IPS DF 6.9 (cell line): Measurements from ENCODE around the gene SLC2A11.

Experiments
- DNase-seq: peaks from one replicate; pipeline ENCODE4 v3.0.0-alpha.2; 2013; ENCODE audit warnings: low read depth, low spot score
- H3K27ac ChIP-seq: one replicate; pipeline ENCODE4 v1.5.1; 2013; ENCODE audit warnings: low read length, control low read depth
- H3K27me3 ChIP-seq: 2 replicates; pipeline ENCODE4 v1.6.1; 2013; ENCODE audit warnings: mild to moderate bottlenecking, low read length; ENCODE audit not compliant: control insufficient read depth, insufficient read depth
- H3K36me3 ChIP-seq: 2 replicates; pipeline ENCODE4 v1.6.1; 2013; ENCODE audit warnings: low read length; ENCODE audit not compliant: control insufficient read depth, insufficient read depth
- H3K4me1 ChIP-seq: 2 replicates; pipeline ENCODE4 v1.6.1; 2013; ENCODE audit warnings: low read length; ENCODE audit not compliant: control insufficient read depth, insufficient read depth
- H3K4me3 ChIP-seq: 2 replicates; pipeline ENCODE4 v1.5.1; 2013; ENCODE audit warnings: mild to moderate bottlenecking, low read length
- H3K9me3 ChIP-seq: 2 replicates; pipeline ENCODE4 v1.6.1; 2013; ENCODE audit warnings: low read length, inconsistent platforms; ENCODE audit not compliant: control insufficient read depth, insufficient read depth
- WGBS: extraction: QIAGEN DNeasy Blood & Tissue Kit; methylation state at CpG from one replicate; pipeline ENCODE4 v1.1.7; 2013; ENCODE audit warnings: mixed read lengths, missing lambda C conversion rate; ENCODE audit not compliant: insufficient read length, insufficient coverage; 5-methylcytosine and 5-hydroxymethylcytosine counted together

SLC2A11 gene

GRCh38 chr22:23857606-23858483 lies at the start of gene SLC2A11:
Gene SLC2A11 (plus strand): TSS chr22:23857875. CDS start chr22:23858000, 125 bp downstream.
- H3K27me3 ChIP-seq: no peaks in the 10 kb centered on the region
- H3K4me1 ChIP-seq: peaks cover 2% of the 10 kb centered on the region; the same call in 1 of the 2 replicates
- no peaks in the 10 kb centered on the region for H3K36me3 ChIP-seq
- H3K9me3 ChIP-seq: no peaks in the 10 kb centered on the region
- no peak within 1 kb of the TSS for H3K27ac ChIP-seq
- peak within 1 kb of the TSS; percentile 50; the same call in 1 of the 2 replicates for H3K4me3 ChIP-seq
- no CpG with 5 or more reads among the region's 60 CpGs for WGBS
- peak; percentile 97 for DNase-seq

DNA sequence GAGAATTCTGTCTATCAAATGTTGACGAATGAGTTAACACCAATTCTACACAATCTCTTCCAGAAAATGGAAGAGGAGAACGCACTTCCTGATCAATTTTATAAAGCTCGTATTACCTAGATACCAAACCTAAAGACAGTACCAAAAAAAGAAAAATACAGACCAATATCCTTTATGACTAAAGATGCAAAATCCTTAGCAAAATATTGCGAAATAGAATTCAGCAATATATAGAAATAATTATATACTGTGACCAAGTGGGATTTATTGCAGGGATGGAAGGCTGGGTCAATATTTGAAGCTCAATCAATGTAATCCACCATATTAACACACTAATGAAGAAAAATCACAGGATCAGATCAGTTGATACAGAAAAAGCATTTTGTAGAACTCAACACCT lies 45.3 kb upstream of the SLC2A11 start:
- H3K4me1 ChIP-seq: no peaks in the 10 kb centered on the region
- no peak overlapping the region for H3K4me3 ChIP-seq
- no peak overlapping the region for H3K27ac ChIP-seq
- no peaks in the 10 kb centered on the region for H3K27me3 ChIP-seq
- H3K9me3 ChIP-seq: no peaks in the 10 kb centered on the region
- no peak for DNase-seq
- no CpG with 5 or more reads among the region's 4 CpGs for WGBS
- peaks cover 13% of the 10 kb centered on the region for H3K36me3 ChIP-seq

DNA sequence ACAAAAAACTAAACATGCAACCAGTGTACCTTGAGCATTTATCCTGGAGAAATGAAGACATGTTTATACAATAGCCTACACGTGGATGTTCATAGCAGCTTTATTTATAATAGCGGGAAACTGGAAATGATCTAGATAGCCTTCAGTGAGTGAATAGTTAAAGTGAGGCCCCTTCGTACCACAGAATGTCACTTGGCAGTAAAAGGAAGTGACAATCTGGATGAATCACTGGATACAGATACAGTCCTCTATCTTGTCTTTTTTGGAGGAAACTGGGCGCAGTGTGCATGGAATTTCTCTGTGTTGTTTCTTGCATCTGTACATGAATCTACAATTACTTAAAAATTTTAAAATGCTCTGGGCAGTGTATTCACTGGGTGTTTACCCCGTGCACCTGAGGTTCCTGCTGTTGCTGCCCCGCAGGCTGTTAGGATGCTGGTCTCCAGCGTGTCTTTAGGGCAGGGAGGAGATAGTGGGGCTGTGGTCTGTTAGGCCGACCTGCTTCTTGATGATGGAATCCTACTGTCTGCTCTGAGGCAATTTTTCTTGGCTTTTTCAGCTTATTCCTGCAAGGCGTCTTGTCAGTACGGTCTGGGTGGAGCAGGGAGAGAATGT lies 42.0 kb upstream of the SLC2A11 start:
- Histone ChIP-seq H3K4me3 (no peak overlapping the region), H3K9me3 (no peaks in the 10 kb centered on the region), H3K27ac (no peak overlapping the region), H3K36me3 (peaks cover 21% of the 10 kb centered on the region), H3K27me3 (no peaks in the 10 kb centered on the region), H3K4me1 (no peaks in the 10 kb centered on the region)
- DNase-seq: no peak
- no CpG with 5 or more reads among the region's 10 CpGs for WGBS

GRCh38 chr22:23816156-23816976 lies 41.3 kb upstream of the SLC2A11 start:
- no CpG with 5 or more reads among the region's 18 CpGs for WGBS
- H3K4me3 ChIP-seq: no peak overlapping the region
- peaks cover 21% of the 10 kb centered on the region for H3K36me3 ChIP-seq
- H3K9me3 ChIP-seq: no peaks in the 10 kb centered on the region
- H3K4me1 ChIP-seq: no peaks in the 10 kb centered on the region
- H3K27me3 ChIP-seq: no peaks in the 10 kb centered on the region
- H3K27ac ChIP-seq: no peak overlapping the region
- DNase-seq: no peak

DNA sequence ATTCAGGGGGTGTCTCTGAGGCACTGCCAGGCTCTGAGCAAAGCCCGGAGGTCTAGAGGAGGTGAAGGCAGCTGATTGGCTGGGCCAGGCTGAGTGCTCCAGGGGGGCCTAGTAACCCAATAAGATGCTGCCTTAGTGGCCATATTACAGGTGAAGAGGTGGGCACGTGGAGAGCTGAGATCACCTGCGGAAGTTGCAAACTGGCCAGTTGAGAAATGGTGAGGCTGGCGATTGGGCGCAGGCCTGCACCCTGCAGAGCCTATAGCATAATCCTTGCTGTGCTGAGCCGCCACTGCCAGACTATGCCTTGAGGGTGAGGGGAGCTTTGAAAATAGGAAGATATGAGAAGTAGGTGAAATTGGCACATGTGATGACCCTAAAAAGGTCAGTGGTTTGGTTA lies 40.5 kb upstream of the SLC2A11 start:
- DNase-seq: no peak
- Histone ChIP-seq H3K4me1 (no peaks in the 10 kb centered on the region), H3K4me3 (no peak overlapping the region), H3K27ac (no peak overlapping the region), H3K27me3 (no peaks in the 10 kb centered on the region), H3K9me3 (no peaks in the 10 kb centered on the region), H3K36me3 (peaks cover 21% of the 10 kb centered on the region)
- WGBS: no CpG with 5 or more reads among the region's 6 CpGs

DNA sequence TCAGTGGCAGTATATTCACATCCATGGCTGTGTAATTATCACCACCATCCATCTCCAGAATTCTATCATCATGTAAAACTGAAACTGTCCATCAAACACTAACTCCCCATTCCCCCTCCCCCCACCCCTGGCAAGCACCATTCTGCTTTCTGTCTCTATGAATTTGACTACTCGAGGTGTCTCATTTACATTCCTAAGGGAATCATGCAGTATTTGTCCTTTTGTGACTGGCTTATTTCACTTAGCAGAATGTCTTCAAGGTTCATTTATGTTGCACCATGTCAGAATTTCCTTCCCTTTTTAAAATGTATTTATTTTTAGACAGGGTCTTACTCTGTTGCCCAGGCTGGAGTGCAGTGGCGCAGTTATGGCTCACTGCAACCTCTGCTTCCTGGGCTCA lies 39.1 kb upstream of the SLC2A11 start:
- Histone ChIP-seq H3K4me1 (no peaks in the 10 kb centered on the region), H3K9me3 (no peaks in the 10 kb centered on the region), H3K4me3 (no peak overlapping the region), H3K27me3 (no peaks in the 10 kb centered on the region), H3K36me3 (peaks cover 21% of the 10 kb centered on the region), H3K27ac (no peak overlapping the region)
- no peak for DNase-seq
- WGBS: no CpG with 5 or more reads among the region's 2 CpGs

DNA sequence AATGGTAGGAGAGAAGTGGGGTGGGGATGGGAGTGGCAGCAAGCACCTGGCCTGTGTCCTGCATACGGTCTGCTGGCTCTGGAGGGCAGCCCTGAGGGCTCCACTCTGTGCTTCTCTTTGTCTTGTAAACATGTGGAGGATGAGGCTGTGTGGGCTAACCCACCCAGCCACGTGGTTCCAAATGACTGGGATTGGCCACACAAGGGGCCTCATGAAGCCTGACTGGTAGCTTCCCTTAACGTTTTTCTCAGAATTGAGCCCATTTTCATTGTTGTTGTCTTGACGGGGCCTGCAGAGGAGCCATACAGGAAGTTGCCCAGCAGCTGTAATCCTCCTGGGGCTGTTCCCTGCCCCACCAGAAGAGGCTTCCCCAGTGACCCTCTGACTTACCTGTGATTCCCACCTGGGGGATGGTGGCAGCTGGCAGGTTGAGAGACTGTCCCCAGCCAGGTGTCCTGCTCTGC lies 36.9 kb upstream of the SLC2A11 start:
- DNase-seq: no peak
- WGBS: no CpG with 5 or more reads among the region's 4 CpGs
- Histone ChIP-seq H3K27ac (no peak overlapping the region), H3K4me3 (no peak overlapping the region), H3K27me3 (no peaks in the 10 kb centered on the region), H3K36me3 (peaks cover 33% of the 10 kb centered on the region), H3K9me3 (no peaks in the 10 kb centered on the region), H3K4me1 (no peaks in the 10 kb centered on the region)

DNA sequence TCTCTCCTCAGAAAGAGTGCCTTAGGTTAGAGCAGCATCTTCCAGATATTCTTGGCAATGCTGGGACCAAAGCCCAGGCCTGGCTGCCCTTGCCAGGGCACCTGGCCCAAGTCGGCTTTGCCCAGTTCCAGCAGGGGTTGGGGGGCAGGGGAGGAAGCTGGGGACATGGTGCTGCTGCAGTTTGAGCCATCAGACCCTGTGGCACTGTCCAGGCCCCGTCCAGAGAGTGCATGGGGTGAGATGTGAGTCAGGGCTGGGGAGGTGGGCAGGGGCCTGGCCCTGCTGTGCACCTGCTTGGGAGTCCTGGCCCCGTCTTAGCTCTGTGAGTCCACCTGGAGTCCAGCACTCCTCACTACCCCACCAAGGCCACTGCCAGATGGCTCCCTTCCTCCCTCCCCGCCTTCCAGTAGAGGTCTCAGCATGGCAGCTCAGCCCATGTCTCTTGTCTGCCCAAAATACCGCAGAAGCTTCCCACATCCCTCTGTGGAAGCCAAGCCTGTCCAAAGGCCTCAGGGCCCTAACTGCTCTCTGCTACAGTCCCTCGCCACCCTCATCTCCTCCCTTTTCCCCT lies 35.5 kb upstream of the SLC2A11 start:
- H3K4me3 ChIP-seq: no peak overlapping the region
- no peaks in the 10 kb centered on the region for H3K9me3 ChIP-seq
- peaks cover 31% of the 10 kb centered on the region for H3K36me3 ChIP-seq
- H3K27me3 ChIP-seq: no peaks in the 10 kb centered on the region
- no peak for DNase-seq
- H3K4me1 ChIP-seq: no peaks in the 10 kb centered on the region
- WGBS: no CpG with 5 or more reads among the region's 6 CpGs
- H3K27ac ChIP-seq: no peak overlapping the region

DNA sequence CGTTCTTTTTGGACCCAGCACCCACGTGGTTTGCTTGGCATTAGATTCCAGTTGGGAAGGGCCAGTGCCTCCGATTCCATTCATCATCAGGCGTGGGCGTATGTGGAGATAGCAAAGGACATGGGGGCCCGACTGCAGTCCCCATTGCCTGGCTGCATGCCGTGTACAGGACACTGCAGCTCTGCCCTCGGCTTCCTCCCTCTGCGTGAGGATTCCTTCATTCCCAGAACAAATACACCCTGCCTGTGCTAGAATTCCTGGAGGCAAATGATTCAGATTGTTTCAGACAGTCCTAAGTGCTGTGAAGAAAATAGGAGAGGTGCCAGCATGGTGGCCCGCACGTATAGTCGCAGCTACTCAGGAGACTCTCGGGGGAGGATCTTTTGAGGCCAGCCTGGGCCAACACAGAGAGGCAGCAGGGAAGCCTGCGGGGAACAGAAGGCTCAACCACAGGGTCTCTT lies 34.3 kb upstream of the SLC2A11 start:
- Histone ChIP-seq H3K27ac (no peak overlapping the region), H3K27me3 (no peaks in the 10 kb centered on the region)

More for the DNA sequence above, 34.3 kb upstream of the SLC2A11 start:
- Histone ChIP-seq H3K36me3 (peaks cover 29% of the 10 kb centered on the region), H3K4me1 (no peaks in the 10 kb centered on the region), H3K9me3 (no peaks in the 10 kb centered on the region), H3K4me3 (no peak overlapping the region)
- no CpG with 5 or more reads among the region's 14 CpGs for WGBS
- no peak for DNase-seq
